ENCODE results near the gene OPN3.

OPN3 gene

DNA sequence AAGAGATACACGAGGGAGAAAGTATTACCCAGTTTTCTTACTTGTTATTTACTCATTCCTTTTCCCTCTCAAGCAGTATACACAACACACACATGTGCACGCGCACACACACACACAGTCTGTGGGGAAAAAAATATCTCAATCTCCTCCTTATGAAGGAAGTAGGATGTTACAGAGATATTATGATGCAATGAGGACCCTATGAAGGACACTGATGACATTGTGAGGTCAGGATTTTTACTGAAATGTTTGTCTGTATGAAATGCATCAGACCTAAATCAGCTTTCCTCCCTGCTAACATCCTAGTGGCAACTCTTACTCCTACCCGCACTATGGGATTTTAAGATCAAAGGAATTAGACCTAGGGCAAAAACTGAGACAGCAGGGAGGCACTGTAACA, 11.8 kb upstream of the OPN3 start, which contains the start of gene WDR64:
Gene WDR64, plus strand, starts transcription at position 270 of the 400 bp plus-strand sequence. CDS start 204 bp downstream, outside the sequence.
- no peaks in the 10 kb centered on the region for H3K36me3 Mint-ChIP-seq (ENCODE audit: low read depth)
- H3K4me3 Mint-ChIP-seq: no peak within 1 kb of the TSS
- H3K9me3 Mint-ChIP-seq: peaks cover 3% of the 10 kb centered on the region
- no peaks in the 10 kb centered on the region for H3K4me1 Mint-ChIP-seq
- no peak within 1 kb of the TSS for H3K27ac Mint-ChIP-seq
- no peak for DNase-seq
- TF ChIP-seq, protein P1, sequence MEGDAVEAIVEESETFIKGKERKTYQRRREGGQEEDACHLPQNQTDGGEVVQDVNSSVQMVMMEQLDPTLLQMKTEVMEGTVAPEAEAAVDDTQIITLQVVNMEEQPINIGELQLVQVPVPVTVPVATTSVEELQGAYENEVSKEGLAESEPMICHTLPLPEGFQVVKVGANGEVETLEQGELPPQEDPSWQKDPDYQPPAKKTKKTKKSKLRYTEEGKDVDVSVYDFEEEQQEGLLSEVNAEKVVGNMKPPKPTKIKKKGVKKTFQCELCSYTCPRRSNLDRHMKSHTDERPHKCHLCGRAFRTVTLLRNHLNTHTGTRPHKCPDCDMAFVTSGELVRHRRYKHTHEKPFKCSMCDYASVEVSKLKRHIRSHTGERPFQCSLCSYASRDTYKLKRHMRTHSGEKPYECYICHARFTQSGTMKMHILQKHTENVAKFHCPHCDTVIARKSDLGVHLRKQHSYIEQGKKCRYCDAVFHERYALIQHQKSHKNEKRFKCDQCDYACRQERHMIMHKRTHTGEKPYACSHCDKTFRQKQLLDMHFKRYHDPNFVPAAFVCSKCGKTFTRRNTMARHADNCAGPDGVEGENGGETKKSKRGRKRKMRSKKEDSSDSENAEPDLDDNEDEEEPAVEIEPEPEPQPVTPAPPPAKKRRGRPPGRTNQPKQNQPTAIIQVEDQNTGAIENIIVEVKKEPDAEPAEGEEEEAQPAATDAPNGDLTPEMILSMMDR (IDR thresholded peaks at IDR 0.05): no peak
- H3K27me3 Mint-ChIP-seq (ENCODE audit: low read depth, poor library complexity): no peaks in the 10 kb centered on the region

- Mint-ChIP-seq H3K27me3 (ENCODE audit: low read depth, poor library complexity) (no peaks in the 10 kb centered on the region), H3K9me3 (peaks cover 2% of the 10 kb centered on the region), H3K27ac (no peak overlapping the region), H3K36me3 (ENCODE audit: low read depth) (peaks cover 3% of the 10 kb centered on the region), H3K4me3 (no peak overlapping the region), H3K4me1 (peaks cover 5% of the 10 kb centered on the region)
- TF ChIP-seq, protein P1 (IDR thresholded peaks at IDR 0.05): no peak
- DNase-seq: no peak
Measured at GRCh38 chr1:241648159-241648558, 8.0 kb upstream of the OPN3 start.

DNA sequence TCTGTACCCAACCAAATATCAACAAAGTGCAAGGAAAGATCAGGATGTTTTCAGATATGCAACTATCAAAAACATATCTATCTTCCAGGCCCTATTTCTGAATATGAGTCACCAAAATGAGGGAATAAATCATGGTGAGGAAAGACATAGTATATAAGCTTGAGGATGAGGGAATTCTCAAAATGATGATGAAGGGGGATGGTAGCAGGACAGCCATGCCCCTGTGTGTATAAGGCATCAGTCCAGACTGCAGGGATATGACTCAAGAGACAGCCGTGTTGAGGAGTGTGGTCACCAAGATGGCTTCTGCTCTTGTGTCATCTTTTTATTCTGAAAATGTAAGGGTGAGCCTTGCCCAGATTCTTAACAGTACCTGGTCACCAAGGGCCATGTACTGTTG, 7.5 kb upstream of the OPN3 start:
- Mint-ChIP-seq H3K9me3 (peaks cover 3% of the 10 kb centered on the region), H3K27me3 (ENCODE audit: low read depth, poor library complexity) (no peaks in the 10 kb centered on the region), H3K27ac (no peak overlapping the region), H3K4me1 (peaks cover 5% of the 10 kb centered on the region), H3K36me3 (ENCODE audit: low read depth) (peaks cover 3% of the 10 kb centered on the region), H3K4me3 (no peak overlapping the region)
- DNase-seq: no peak
- TF ChIP-seq, protein P1 (IDR thresholded peaks at IDR 0.05): no peak

- no peak for DNase-seq
- Mint-ChIP-seq H3K36me3 (ENCODE audit: low read depth) (peaks cover 8% of the 10 kb centered on the region), H3K27ac (no peak overlapping the region), H3K27me3 (ENCODE audit: low read depth, poor library complexity) (no peaks in the 10 kb centered on the region), H3K4me3 (no peak overlapping the region), H3K4me1 (peaks cover 5% of the 10 kb centered on the region), H3K9me3 (peaks cover 18% of the 10 kb centered on the region)
- TF ChIP-seq, protein P1 (IDR thresholded peaks at IDR 0.05): no peak
Measured at GRCh38 chr1:241646201-241646600, 6.0 kb upstream of the OPN3 start.

- Mint-ChIP-seq H3K4me3 (no peak overlapping the region), H3K9me3 (peaks cover 24% of the 10 kb centered on the region), H3K27ac (no peak overlapping the region), H3K36me3 (ENCODE audit: low read depth) (peaks cover 8% of the 10 kb centered on the region), H3K4me1 (peaks cover 5% of the 10 kb centered on the region), H3K27me3 (ENCODE audit: low read depth, poor library complexity) (no peaks in the 10 kb centered on the region)
- no peak for DNase-seq
- TF ChIP-seq, protein P1 (IDR thresholded peaks at IDR 0.05): no peak
Measured at GRCh38 chr1:241645199-241645598, 5.0 kb upstream of the OPN3 start.

GRCh38 chr1:241644259-241644658, 4.1 kb upstream of the OPN3 start:
- TF ChIP-seq, protein P1 (IDR thresholded peaks at IDR 0.05): no peak
- Mint-ChIP-seq H3K4me1 (peaks cover 5% of the 10 kb centered on the region), H3K36me3 (ENCODE audit: low read depth) (peaks cover 8% of the 10 kb centered on the region), H3K9me3 (peaks cover 24% of the 10 kb centered on the region), H3K27ac (no peak overlapping the region), H3K4me3 (no peak overlapping the region), H3K27me3 (ENCODE audit: low read depth, poor library complexity) (no peaks in the 10 kb centered on the region)
- DNase-seq: no peak

Data from nephron progenitor cell (in vitro differentiated cells).